C4-2B (cell line): Measurements from ENCODE around the gene VCX3A.
A peak's percentile ranks its signal among the peaks of the same experiment; 100 is the strongest.
"Not testable (repeated sequence)": the region's sequence is repeated elsewhere in the genome, so short reads cannot be mapped to it uniquely, and the experiment has no call there.

ENCODE experiments used
- H3K27ac ChIP-seq: fragments of 450-650 bp; 2 replicates; pipeline ENCODE4 v1.5.1; 2017
- ZFX ChIP-seq: fragments of 450-650 bp; IDR thresholded peaks from 2 replicates; pipeline ENCODE4 v1.6.1; 2017
- TF ChIP-seq, protein P1 (sequence below): fragments of 450-650 bp; conservative IDR thresholded peaks from 2 replicates; pipeline ENCODE4 v1.5.1; 2017; ENCODE audit warnings: mild to moderate bottlenecking

The VCX3A gene

GRCh38 chrX:6535018-6535417, at the start of gene VCX3A:
Gene VCX3A (minus strand): TSS chrX:6535118. CDS start chrX:6534497, 621 bp downstream.
- H3K27ac ChIP-seq, result not testable (repeated sequence)

GRCh38 chrX:6574762-6575161, 39.8 kb upstream of the VCX3A start:
- no peak overlapping the region for H3K27ac ChIP-seq
- TF ChIP-seq, protein P1, sequence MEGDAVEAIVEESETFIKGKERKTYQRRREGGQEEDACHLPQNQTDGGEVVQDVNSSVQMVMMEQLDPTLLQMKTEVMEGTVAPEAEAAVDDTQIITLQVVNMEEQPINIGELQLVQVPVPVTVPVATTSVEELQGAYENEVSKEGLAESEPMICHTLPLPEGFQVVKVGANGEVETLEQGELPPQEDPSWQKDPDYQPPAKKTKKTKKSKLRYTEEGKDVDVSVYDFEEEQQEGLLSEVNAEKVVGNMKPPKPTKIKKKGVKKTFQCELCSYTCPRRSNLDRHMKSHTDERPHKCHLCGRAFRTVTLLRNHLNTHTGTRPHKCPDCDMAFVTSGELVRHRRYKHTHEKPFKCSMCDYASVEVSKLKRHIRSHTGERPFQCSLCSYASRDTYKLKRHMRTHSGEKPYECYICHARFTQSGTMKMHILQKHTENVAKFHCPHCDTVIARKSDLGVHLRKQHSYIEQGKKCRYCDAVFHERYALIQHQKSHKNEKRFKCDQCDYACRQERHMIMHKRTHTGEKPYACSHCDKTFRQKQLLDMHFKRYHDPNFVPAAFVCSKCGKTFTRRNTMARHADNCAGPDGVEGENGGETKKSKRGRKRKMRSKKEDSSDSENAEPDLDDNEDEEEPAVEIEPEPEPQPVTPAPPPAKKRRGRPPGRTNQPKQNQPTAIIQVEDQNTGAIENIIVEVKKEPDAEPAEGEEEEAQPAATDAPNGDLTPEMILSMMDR, result peak; percentile 35
- TF ChIP-seq ZFX, result no peak

DNA sequence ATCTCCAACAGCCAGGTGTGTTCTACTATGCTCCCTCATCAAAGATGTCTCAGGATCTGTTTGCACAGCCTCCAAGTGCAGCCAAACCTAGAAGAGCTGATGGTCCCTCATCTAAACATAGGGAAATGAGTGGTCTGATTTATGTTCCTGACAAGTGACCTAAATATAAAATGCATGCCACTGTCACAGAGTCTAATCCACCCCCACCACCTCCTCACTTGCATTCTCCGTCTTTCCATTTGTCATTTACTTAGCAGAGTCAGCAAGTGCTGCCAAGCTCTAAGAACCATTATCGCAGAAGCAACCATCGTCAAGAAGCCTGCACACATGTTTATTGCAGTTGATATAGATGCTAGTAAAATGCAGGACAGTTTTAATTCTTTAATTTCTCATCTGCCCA, 33.1 kb upstream of the VCX3A start:
- no peak for TF ChIP-seq ZFX
- TF ChIP-seq, protein P1, result no peak

GRCh38 chrX:6558979-6559378, 24.1 kb upstream of the VCX3A start:
- TF ChIP-seq, protein P1, result no peak
- TF ChIP-seq ZFX, result no peak
- no peak overlapping the region for H3K27ac ChIP-seq

More for the DNA sequence above, 33.1 kb upstream of the VCX3A start:
- no peak overlapping the region for H3K27ac ChIP-seq

DNA sequence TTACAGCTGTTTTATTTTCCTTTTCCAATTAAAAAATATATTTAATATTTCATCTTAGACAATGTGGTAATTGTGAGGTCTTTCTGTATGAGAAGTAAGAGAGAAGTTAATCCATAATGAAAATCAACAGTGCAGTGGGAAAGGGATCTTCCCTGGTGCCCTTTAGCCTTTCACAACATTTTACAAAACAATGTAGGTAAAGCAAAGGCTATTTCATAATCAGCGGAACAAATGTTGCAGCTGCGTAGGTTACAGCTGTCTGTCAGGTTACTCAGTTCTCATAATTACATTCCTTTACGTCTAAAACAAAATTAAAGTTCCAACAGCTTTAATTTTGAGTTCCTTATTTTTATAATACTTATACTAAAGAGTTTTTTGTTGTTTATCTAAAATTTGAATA, 22.8 kb upstream of the VCX3A start:
- TF ChIP-seq, protein P1, result no peak
- TF ChIP-seq ZFX, result no peak
- no peak overlapping the region for H3K27ac ChIP-seq

- H3K27ac ChIP-seq, result no peak overlapping the region
These were observed 16.1 kb upstream of the VCX3A start for GRCh38 chrX:6550999-6551398.

DNA sequence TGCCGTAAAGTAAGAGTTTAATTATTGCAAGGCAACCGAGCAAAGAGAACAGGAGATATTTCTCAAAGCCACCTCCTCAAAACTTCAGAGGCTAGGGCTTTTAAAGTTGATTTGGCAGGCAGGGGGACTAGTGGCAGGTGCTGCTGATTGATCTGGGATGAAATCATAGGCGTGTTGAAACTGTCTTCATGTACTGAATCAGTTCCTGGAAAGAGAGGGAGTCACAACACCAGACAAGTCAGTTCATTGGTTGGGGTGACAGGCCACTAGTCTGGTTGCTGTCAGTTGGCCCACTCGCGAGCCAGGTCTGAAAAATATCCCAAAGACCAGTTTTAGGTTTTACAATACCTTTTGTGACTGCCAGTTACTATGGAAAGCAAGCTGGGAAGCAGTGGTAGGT, 10.8 kb upstream of the VCX3A start:
- TF ChIP-seq, protein P1, result no peak
- TF ChIP-seq ZFX, result no peak
- H3K27ac ChIP-seq, result no peak overlapping the region

More at GRCh38 chrX:6550999-6551398, 16.1 kb upstream of the VCX3A start:
- TF ChIP-seq ZFX, result no peak
- TF ChIP-seq, protein P1, result no peak

GRCh38 chrX:6526564-6527136, 8.3 kb downstream of the VCX3A start:
- TF ChIP-seq ZFX, result no peak
- TF ChIP-seq, protein P1, result no peak
- no peak overlapping the region for H3K27ac ChIP-seq
